Prostate gland (tissue), 2 donors: Measurements from ENCODE around the gene SIVA1. TPM values are rescaled to one million over a fixed set of nuclear protein-coding genes. Genes with fewer than 3 reads are reported as not detected.

ENCODE experiments used
- DNase-seq: peaks from one replicate; pipeline ENCODE4 v3.0.0-alpha.2; 2019; ENCODE audit warnings: low spot score
- H3K27ac ChIP-seq, 2 donors: fragments of 200-600 bp; sonication (generic); 2 replicates each; pipeline ENCODE4 v1.5.1; 2017 to 2019
- H3K27me3 ChIP-seq: fragments of 200-600 bp; sonication (generic); replicated peaks from 2 replicates; pipeline ENCODE4 v1.5.1; 2019; ENCODE audit not compliant: insufficient read depth
- H3K36me3 ChIP-seq, 2 donors: fragments of 200-600 bp; sonication (generic); 1 replicate in 1 of 2; 2 replicates in 1 of 2; pipeline versions ENCODE4 v1.5.1 to v1.8.1; 2017 to 2019
- H3K4me1 ChIP-seq: fragments of 200-600 bp; sonication (generic); replicated peaks from 2 replicates; pipeline ENCODE4 v1.5.1; 2019
- H3K4me3 ChIP-seq, 2 donors: fragments of 200-600 bp; sonication (generic); 2 replicates each; pipeline ENCODE4 v1.5.1; 2017 to 2019
- H3K9me3 ChIP-seq: fragments of 200-600 bp; sonication (generic); 2 replicates; pipeline ENCODE4 v1.5.1; 2017
- POLR2A ChIP-seq: fragments of 450-650 bp; IDR thresholded peaks from one replicate; pipeline ENCODE4 v1.6.1; 2016; ENCODE audit warnings: antibody characterized with exemption, mild to moderate bottlenecking
- POLR2AphosphoS5 ChIP-seq: sonication (generic); formaldehyde crosslinking; IDR thresholded peaks from one replicate; pipeline ENCODE4 v1.6.1; 2017; ENCODE audit warnings: antibody characterized with exemption
- WGBS: methylation state at CpG from one replicate; pipeline ENCODE4 v1.1.5; 2018; 5-methylcytosine and 5-hydroxymethylcytosine counted together
- intact Hi-C: fragments of 100-400 bp; cut with DNase I; formaldehyde crosslinking; loops from one replicate; pipeline ENCODE4 v1.14.2; 2022
- total RNA-seq, 2 donors: library from RNA; depleted of rRNA; stranded (reverse); fragments of >200 nt; gene quantifications; one replicate each; pipeline ENCODE4 v1.1.0, GENCODE V29; 2016
- TF ChIP-seq, protein P1 (sequence below), 4 experiments: fragments of 200-600 bp in 2 of 4; fragments of 450-650 bp in 2 of 4; sonication (generic) in 2 of 4; IDR thresholded peaks; 1 replicate in 3 of 4; 2 replicates in 1 of 4; pipeline ENCODE4 v1.5.1; 2016 to 2019; ENCODE audit warnings: antibody characterized with exemption in 4 of 4, mild to moderate bottlenecking in 2 of 4, moderate library complexity in 2 of 4

Gene SIVA1
- total RNA-seq, 2 donors from 2014 or later, result 249 to 514 TPM

DNA sequence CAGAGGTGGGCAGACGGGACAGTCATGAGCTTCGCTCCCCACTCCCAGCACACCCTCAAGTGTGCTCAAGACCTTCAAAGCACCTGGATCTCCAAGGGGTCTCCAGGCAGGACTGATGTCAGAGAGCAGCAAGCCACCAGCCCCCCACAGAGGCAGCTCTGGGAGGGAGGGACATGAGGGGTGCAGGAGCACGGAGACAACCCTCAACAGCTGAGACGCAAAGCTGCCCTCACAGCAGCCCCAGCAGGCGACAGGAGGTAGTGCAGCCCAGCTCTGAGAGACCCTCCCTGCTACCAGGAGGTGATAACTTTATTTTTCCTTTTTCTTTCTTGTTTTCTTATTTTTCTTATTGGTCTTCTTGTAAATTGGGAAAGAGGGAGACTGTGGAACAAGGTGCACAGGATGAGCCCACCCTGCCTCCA, 17.9 kb downstream of the SIVA1 start:
- Histone ChIP-seq H3K4me1 (peaks cover 20% of the 10 kb centered on the region), H3K36me3 (peaks cover 0 to 10% of the 10 kb centered on the region in 2 donors)

DNA sequence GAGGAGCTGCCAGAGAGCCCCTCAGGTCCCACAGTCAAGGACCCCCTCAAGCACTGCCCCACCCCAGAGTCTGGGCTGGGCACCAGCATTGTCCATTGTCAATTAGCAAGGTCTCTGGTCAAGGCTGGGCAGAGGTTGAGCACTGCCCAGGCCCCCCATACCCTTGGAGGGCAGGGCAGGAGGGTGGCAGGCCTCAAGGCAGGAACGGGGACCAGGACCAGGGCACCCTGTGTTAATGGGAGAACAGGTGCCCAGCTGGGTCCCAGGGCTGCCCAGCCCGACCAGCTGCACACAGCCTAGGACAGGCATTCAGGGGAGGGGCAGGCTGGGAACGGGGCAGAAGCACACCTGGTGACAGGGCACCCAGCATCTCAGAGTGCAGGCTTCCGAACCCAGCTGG, 18.4 kb downstream of the SIVA1 start:
- 91% methylated on average over 2 of the region's 4 CpGs for WGBS
- H3K36me3 ChIP-seq, result peaks cover 0 to 10% of the 10 kb centered on the region in 2 donors
- intact Hi-C loops, result no loop called here

More for the DNA sequence above, 17.9 kb downstream of the SIVA1 start:
- DNase-seq, result no peak
- no peak for TF ChIP-seq POLR2A
- TF ChIP-seq, protein P1, sequence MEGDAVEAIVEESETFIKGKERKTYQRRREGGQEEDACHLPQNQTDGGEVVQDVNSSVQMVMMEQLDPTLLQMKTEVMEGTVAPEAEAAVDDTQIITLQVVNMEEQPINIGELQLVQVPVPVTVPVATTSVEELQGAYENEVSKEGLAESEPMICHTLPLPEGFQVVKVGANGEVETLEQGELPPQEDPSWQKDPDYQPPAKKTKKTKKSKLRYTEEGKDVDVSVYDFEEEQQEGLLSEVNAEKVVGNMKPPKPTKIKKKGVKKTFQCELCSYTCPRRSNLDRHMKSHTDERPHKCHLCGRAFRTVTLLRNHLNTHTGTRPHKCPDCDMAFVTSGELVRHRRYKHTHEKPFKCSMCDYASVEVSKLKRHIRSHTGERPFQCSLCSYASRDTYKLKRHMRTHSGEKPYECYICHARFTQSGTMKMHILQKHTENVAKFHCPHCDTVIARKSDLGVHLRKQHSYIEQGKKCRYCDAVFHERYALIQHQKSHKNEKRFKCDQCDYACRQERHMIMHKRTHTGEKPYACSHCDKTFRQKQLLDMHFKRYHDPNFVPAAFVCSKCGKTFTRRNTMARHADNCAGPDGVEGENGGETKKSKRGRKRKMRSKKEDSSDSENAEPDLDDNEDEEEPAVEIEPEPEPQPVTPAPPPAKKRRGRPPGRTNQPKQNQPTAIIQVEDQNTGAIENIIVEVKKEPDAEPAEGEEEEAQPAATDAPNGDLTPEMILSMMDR (IDR thresholded peaks at IDR 0.05), result peak in 3 of 4 experiments; percentile 9 to 35 (median 11)
- Histone ChIP-seq H3K9me3 (no peaks in the 10 kb centered on the region), H3K4me3 (no peak overlapping the region), H3K27me3 (no peaks in the 10 kb centered on the region), H3K27ac (no peak overlapping the region)
- intact Hi-C loops, result no loop called here
- whole genome bisulfite sequencing, result 96% methylated on average over 5 of the region's 5 CpGs

DNA sequence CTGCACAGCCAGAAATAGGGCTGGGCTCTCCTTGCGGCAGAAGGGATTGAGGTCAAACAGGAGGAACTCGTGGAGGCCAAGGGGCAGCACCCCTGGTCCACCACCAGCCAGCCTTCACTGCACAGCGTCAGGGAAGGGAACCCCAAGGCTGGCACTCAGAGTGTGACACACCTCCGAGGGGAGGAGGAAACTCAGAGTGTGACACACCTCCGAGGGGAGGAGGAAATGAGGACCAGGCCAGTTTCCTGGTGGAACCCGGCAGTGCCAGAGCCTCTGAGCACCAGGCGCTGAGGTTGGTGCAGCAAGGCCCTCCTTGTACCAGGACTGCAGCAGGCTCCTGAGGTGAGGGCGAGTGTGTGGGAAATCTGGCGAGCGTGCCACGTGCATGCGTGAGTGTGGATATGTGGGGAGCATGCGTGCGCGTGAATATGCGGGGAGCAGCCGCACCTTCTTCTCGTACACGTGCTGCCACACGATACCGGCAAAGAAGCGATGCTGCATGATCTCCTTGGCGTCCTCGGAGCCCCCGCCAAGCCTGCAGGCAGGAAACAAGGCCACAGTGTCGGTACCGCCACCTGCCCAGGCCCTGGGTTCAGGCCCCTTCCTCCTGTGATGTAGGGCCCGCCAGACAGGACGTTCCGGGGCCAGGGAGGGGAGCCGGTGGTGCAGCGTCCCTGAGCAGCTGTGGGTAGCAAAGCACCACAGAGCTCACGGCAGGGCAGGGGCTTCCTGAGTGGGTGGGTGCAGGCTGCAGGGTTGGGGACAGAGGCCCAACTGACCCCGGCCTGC, 19.2 kb downstream of the SIVA1 start:
- intact Hi-C loops, result no loop called here

More for the DNA sequence above, 18.4 kb downstream of the SIVA1 start:
- Histone ChIP-seq H3K4me1 (peaks cover 20% of the 10 kb centered on the region), H3K4me3 (no peak overlapping the region), H3K27ac (no peak overlapping the region), H3K27me3 (no peaks in the 10 kb centered on the region), H3K9me3 (no peaks in the 10 kb centered on the region)
- no peak for TF ChIP-seq POLR2AphosphoS5
- TF ChIP-seq POLR2A, result no peak
- TF ChIP-seq, protein P1 (IDR thresholded peaks at IDR 0.05), result no peak
- DNase-seq, result no peak

DNA sequence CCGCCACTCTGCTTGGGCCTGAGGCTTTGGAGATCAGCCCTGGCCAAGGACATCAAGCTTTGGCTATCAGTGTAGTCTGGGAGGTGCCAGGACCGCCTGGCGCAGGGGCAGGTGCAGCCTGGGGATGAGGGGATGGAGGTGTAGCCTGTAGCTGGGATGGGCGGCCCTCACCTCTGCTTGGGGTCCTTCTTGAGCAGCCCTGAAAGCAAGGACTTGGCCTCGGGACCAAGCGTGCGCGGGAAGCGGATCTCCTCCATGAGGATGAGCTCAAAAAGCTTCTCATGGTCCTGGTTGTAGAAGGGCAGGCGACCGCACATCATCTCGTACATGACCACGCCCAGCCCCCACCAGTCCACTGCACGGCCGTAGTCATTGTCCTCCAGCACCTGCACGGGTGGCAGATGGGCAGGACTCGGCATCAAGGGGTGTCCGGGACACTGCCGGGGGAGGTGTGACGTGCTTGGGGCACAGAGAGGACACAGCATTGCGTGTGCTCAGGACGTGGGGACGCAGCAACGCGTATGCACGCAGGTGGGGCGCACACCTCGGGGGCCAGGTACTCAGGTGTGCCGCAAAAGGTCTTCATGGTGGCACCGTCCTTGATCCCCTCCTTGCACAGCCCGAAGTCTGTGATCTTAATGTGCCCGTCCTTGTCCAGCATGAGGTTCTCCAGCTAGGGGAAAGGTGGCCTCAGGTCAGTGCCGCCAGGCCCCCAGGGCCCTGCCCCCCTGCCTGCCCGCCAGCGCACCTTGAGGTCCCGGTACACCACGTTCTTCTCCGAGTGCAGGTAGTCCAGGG, 20.0 kb downstream of the SIVA1 start:
- 89% methylated on average over 38 of the region's 38 CpGs for WGBS
- intact Hi-C loops, result no loop called here
- Histone ChIP-seq H3K4me3 (no peak overlapping the region), H3K4me1 (peaks cover 20% of the 10 kb centered on the region), H3K36me3 (peaks cover 0 to 10% of the 10 kb centered on the region in 2 donors), H3K9me3 (no peaks in the 10 kb centered on the region), H3K27me3 (no peaks in the 10 kb centered on the region), H3K27ac (peak overlapping the region in 1 of 2 donors; percentile 73)
- no peak for DNase-seq
- TF ChIP-seq, protein P1 (IDR thresholded peaks at IDR 0.05), result no peak
- TF ChIP-seq POLR2A (no peak), POLR2AphosphoS5 (no peak)

More for the DNA sequence above, 19.2 kb downstream of the SIVA1 start:
- Histone ChIP-seq H3K27me3 (no peaks in the 10 kb centered on the region), H3K36me3 (peaks cover 0 to 10% of the 10 kb centered on the region in 2 donors), H3K4me1 (peaks cover 20% of the 10 kb centered on the region), H3K9me3 (no peaks in the 10 kb centered on the region), H3K27ac (no peak overlapping the region), H3K4me3 (no peak overlapping the region)
- TF ChIP-seq, protein P1 (IDR thresholded peaks at IDR 0.05), result no peak
- TF ChIP-seq POLR2AphosphoS5 (peak; percentile 62), POLR2A (peak; percentile 18)
- WGBS, result 81% methylated on average over 34 of the region's 34 CpGs
- DNase-seq, result no peak
